Spleen (tissue), 7 donors: ENCODE data around the gene GXYLT2.

Experiments
- CTCF ChIP-seq, 11 experiments: fragments of 200-600 bp in 7 of 11; fragments of 450-650 bp in 4 of 11; sonication (generic) in 4 of 11; IDR thresholded peaks in 8 of 11; conservative IDR thresholded peaks in 3 of 11; 1 replicate in 7 of 11; 2 replicates in 4 of 11; pipeline versions ENCODE4 v1.4.0 to v1.8.0; 2016 to 2021; ENCODE audit warnings: antibody characterized with exemption in 11 of 11, inconsistent platforms in 4 of 11, mild to moderate bottlenecking in 1 of 11
- POLR2A ChIP-seq, 3 donors: fragments of 450-650 bp; IDR thresholded peaks; one replicate each; pipeline ENCODE4 v1.5.1; 2017; ENCODE audit warnings: antibody characterized with exemption in 3 of 3, mild to moderate bottlenecking in 1 of 3
- donor health status: DM: no; HTN: no; CAD: no; lungs with moderate emphysema.
- donor health status: DM: no; HTN: no; CAD: no.
- donor health status: DM: no; HTN: no; CAD: no.

GRCh38 chr3:72976281-72976741 lies 88.5 kb downstream of the GXYLT2 start:
- TF ChIP-seq CTCF (IDR thresholded peaks at IDR 0.05 in 8 of 11, conservative IDR thresholded peaks at IDR 0.05 in 3 of 11) = no peak
- TF ChIP-seq POLR2A (IDR thresholded peaks at IDR 0.05) = no peak
